CD4-positive, alpha-beta T cell treated with Interleukin-17A for 1 hour (primary cell): ENCODE data around the gene MBNL1.
A peak's percentile ranks its signal among the peaks of the same experiment; 100 is the strongest.

Experiments used
- DNase-seq: peaks from one replicate; pipeline ENCODE4 v3.0.0-alpha.2; 2020

MBNL1 gene

DNA sequence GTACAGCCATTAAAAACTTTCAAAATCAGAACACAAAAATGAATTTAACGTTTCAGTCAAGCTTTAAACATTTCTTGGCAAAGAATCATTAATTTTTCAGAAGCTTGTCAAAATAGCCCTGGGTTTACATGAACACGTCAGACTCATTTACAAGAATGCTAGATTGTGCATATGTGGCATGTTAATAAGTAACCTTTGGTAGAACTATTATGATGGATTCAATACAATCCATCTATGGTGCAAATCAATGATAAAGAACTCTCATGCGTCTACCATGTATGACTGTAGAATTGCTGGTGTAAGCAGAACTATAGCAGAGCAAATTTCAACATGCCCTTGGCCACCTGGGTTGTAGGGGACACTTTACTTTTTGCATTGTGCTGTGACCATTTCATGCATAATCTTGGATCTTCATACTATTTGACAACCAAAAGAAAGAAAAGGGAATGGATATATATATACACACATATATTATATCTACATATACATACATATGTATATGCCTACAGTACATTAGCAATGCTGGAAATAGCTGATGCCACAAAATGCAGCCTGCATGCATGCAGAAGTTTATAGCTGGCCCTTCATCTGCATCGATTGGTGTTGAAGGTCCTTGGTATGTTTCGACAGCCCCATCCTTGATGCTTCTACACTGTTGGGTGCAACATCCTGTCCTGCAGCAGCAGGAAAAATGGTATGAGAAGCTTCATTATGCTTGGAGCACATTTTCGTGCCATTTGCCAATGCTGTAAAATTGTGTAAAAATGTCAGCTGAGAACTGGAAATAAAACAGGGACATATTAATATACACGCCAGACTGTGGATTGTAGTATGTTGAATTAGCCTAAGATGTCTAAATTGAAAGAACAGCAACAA, 189.0 kb downstream of the MBNL1 start:
- DNase-seq = no peak

- no peak for DNase-seq
Measured at GRCh38 chr3:152458376-152459117, 189.8 kb downstream of the MBNL1 start.

DNA sequence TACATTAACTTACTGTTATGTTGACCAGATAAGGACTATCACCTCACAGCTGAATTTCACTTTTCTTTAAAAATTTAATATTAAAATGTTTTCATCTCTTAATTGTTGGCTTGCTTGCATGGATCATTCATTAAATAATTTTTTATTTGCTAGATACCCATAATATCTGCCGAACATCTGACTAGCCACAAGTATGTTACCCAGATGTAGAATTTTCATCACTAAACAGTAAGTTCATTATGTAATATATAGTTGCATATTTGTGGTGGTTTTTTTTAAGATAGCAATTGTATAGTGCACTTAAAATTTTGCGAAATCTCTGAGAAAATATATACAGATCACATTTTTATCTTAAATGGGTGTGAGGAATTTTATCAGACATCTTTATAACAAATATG, 190.4 kb downstream of the MBNL1 start:
- no peak for DNase-seq

- no peak for DNase-seq
Measured at GRCh38 chr3:152459572-152459971, 190.8 kb downstream of the MBNL1 start.

GRCh38 chr3:152460936-152461335, 192.2 kb downstream of the MBNL1 start:
- DNase-seq = no peak

DNA sequence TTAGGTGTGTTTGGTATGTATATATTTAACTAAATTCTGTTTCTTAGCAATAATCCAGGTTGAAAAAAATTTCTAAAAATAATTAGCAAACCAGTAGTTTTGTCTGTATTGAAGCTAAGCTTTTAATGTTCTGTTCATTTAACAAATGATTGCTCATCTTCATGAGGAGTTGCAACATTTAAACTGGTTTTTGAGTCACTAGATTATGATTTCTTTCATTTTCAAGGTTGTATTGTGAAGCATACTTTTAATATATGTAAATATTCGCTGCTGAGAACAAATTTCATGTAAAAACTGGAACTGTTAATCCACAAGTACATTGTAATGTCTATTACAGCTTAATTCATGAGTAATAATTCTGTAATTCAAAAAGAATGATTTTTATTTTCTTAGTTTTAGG, 192.7 kb downstream of the MBNL1 start:
- no peak for DNase-seq

- DNase-seq = peak; percentile 48
Measured at GRCh38 chr3:152466784-152467183, 198.1 kb downstream of the MBNL1 start.

DNA sequence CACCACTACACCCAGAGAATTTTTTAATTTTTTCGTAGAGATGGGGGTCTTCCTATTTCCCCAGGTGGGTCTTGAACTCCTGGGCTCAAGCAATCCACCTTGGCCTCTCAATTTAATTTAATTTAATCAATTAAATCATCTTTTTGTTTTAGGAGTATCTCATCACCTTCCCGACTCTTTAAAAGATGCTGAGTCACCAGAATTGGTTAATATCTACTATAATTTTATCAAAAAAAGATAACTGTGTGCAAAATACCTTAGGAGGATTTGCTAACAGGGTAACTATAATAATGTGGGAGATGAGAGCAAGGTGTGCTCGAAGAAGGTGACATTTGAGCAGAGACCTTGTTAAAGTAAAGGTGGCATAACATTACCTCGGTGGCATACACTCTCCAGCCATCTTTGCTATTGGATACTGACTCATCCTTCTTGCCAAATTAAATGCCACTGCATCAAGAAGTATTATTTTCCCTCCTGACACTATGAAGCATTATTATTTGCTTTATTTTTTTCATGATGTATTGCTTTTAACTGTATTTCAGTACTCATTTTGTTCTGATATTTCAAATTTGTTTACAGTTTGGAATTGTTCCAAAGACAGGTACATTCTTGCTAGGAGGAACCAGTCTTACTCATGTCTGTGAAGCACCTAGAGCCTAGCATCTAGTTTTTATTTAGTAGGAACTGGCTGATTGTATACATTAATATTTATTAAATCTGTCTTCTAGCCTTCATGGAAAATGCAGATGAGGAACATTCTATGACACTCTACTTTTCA, 200.7 kb downstream of the MBNL1 start:
- no peak for DNase-seq

GRCh38 chr3:152470095-152470494, 201.4 kb downstream of the MBNL1 start:
- DNase-seq = no peak

GRCh38 chr3:152470893-152471292, 202.2 kb downstream of the MBNL1 start:
- DNase-seq = no peak

GRCh38 chr3:152471814-152472671, 203.3 kb downstream of the MBNL1 start:
- peak; percentile 82 for DNase-seq

- DNase-seq = no peak
Measured at GRCh38 chr3:152472672-152472954, 203.9 kb downstream of the MBNL1 start.

DNA sequence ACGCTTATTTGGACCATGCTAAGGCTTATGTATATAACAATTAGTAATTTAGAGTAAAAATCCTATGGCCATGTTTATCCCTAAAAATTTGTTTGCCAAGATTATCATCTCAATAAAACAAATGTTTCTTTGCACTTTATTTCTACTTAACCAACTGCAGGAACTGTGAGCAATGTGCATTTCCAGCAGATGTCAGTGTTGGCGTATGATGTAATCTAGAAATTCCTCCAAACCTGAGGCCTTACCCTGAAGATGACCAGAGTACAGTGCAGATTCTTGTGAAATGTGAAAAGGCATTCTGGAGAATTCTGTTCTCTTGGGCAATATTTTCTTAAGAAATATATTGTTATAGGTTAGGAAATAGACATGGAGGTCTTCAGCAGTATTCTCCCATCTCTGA, 205.9 kb downstream of the MBNL1 start:
- no peak for DNase-seq

- DNase-seq = no peak
Measured at GRCh38 chr3:152477422-152477821, 208.7 kb downstream of the MBNL1 start.

DNA sequence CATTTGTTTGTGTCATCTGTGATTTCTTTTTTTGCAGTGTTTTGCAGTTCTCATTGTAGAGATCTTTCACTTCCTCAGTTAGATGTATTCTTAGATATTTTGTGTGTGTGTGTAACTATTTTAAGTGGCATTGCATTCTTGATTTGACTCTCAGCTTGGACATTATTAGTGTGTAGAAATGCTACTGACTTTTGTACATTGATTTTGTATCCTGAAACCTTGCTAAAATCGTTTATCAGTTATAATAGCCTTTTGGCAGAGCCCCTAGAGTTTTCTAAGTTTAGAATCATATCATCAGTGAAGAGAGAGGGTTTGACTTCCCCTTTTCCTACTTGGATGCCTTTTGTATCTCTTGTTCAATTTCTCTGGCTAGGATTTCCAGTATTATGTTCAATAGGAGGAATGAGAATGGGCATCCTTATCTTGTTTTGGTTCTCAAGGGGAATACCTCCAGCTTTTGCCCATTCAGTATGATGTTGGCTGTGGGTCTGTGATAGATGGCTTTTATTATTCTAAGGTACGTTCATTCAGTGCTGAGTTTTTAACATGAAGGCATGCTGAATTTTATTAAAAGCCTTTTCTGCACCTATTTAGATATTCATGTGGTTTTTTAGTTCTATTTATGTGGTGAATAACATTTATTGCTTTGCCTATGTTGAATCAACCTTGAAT, 211.7 kb downstream of the MBNL1 start:
- DNase-seq = no peak

- DNase-seq = no peak
Measured at GRCh38 chr3:152486364-152486763, 217.6 kb downstream of the MBNL1 start.

GRCh38 chr3:152488449-152488848, 219.7 kb downstream of the MBNL1 start:
- DNase-seq = no peak

GRCh38 chr3:152491922-152492321, 223.2 kb downstream of the MBNL1 start:
- DNase-seq = no peak

- no peak for DNase-seq
Measured at GRCh38 chr3:152496286-152496685, 227.6 kb downstream of the MBNL1 start.

DNA sequence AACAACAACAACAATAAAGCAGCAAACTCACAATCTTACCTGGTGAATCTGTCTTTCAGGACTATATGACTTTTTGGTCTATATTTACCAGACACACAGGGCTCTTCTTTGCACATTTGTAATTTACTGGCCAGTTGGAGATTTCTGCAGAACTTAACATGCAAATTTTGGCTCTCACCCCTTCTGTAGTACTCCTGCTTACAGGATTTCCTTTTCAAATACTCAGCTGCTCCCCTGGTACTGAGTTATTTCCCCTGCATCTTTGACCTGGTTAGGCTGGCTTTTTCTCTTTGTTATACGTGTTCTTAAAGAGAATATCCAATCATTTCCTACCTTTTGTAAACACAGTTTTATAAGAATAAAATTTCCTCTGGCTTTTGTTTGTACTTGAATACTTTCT, 228.0 kb downstream of the MBNL1 start:
- no peak for DNase-seq

DNA sequence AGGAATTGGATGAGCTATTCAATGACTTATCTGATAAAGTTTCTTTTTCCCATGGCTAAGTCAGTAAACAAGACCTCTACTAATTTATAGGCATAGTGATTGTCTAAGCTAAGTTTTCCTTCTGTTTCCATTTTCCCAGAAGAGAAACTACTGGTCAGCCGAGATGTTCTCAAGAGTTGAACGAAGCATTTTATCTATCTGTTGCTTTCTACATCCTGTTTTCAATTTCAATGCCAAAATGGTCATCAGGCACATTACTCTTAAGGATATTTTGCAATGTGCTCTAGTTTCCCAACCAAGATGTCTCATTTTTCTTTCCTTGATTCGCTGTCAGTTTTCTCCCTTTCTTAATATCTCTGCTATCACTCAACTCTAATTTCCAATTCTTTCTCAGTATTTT, 228.7 kb downstream of the MBNL1 start:
- DNase-seq = no peak

- DNase-seq = no peak
Measured at GRCh38 chr3:152497890-152498289, 229.2 kb downstream of the MBNL1 start.
